WTC11 (cell line): ENCODE measurements around the gene TESK2. TPM values are rescaled to one million over a fixed set of nuclear protein-coding genes. Genes with fewer than 3 reads are reported as not detected.
"Not testable (repeated sequence)": the region's sequence is repeated elsewhere in the genome, so short reads cannot be mapped to it uniquely, and the experiment has no call there.

Source experiments
- ATAC-seq: fragments of 200-7000 bp; cut with Tn5 transposase; 2 replicates; pipeline ENCODE4 v1.10.0; 2021; ENCODE audit warnings: mild to moderate bottlenecking, moderate library complexity
- CTCF ChIA-PET: fragments of 300-600 bp; sonication (Branson Sonifier 250); formaldehyde crosslinking; loops from one replicate; lab custom pipeline; 2021; ENCODE audit warnings: antibody characterized with exemption; lab: Charles Lee
- POLR2A ChIA-PET: fragments of 350-600 bp; sonication (Branson Sonifier 250); formaldehyde crosslinking; loops from one replicate; lab custom pipeline; 2021; ENCODE audit warnings: antibody characterized with exemption; lab: Charles Lee
- DNase-seq: peaks from one replicate; pipeline ENCODE4 v3.0.0; 2021; ENCODE audit warnings: low spot score
- H3K27ac Mint-ChIP-seq: 2 replicates; pipeline ENCODE4 v1.8.0; 2021; ENCODE audit warnings: mixed read lengths
- H3K27me3 Mint-ChIP-seq: 2 replicates; pipeline ENCODE4 v1.8.0; 2021; ENCODE audit warnings: low read depth, mild to moderate bottlenecking, moderate library complexity, mixed read lengths
- H3K36me3 Mint-ChIP-seq: 2 replicates; pipeline ENCODE4 v1.8.0; 2021; ENCODE audit warnings: mixed read lengths
- H3K4me1 Mint-ChIP-seq: 2 replicates; pipeline ENCODE4 v1.8.0; 2022; ENCODE audit warnings: mixed read lengths
- H3K4me3 Mint-ChIP-seq: 2 replicates; pipeline ENCODE4 v1.8.0; 2021; ENCODE audit warnings: mild to moderate bottlenecking, moderate library complexity, mixed read lengths
- H3K9me3 Mint-ChIP-seq: 2 replicates; pipeline ENCODE4 v1.8.0; 2021; ENCODE audit warnings: mixed read lengths
- CREB1 ChIP-seq: sonication (generic); formaldehyde crosslinking; IDR thresholded peaks from 2 replicates; pipeline ENCODE4 v1.8.0; 2023; ENCODE audit warnings: mild to moderate bottlenecking, missing genetic modification reagents
- ESRRA ChIP-seq: sonication (generic); formaldehyde crosslinking; IDR thresholded peaks from 2 replicates; pipeline ENCODE4 v1.8.1; 2022; ENCODE audit warnings: mild to moderate bottlenecking, missing genetic modification reagents, borderline replicate concordance
- ETV6 ChIP-seq: sonication (generic); formaldehyde crosslinking; IDR thresholded peaks from 2 replicates; pipeline ENCODE4 v1.8.1; 2022; ENCODE audit warnings: mild to moderate bottlenecking, missing genetic modification reagents
- FOXK1 ChIP-seq: sonication (generic); formaldehyde crosslinking; IDR thresholded peaks from 2 replicates; pipeline ENCODE4 v1.8.0; 2022; ENCODE audit warnings: mild to moderate bottlenecking, moderate library complexity, missing genetic modification reagents
- FOXP1 ChIP-seq: sonication (generic); formaldehyde crosslinking; IDR thresholded peaks from 2 replicates; pipeline ENCODE4 v1.8.0; 2022; ENCODE audit warnings: missing genetic modification reagents, mild to moderate bottlenecking, moderate library complexity, borderline replicate concordance
- KAT7 ChIP-seq: sonication (generic); formaldehyde crosslinking; IDR thresholded peaks from 2 replicates; pipeline ENCODE4 v1.8.1; 2023; ENCODE audit warnings: missing genetic modification reagents, mild to moderate bottlenecking, borderline replicate concordance
- MXD4 ChIP-seq: fragments of 250-450 bp; sonication (Bioruptor Pico); IDR thresholded peaks from 2 replicates; pipeline ENCODE4 v1.8.0; 2021; ENCODE audit warnings: mild to moderate bottlenecking, moderate library complexity, borderline replicate concordance
- MYBL2 ChIP-seq: sonication (generic); formaldehyde crosslinking; IDR thresholded peaks from 2 replicates; pipeline ENCODE4 v1.8.1; 2023; ENCODE audit warnings: mild to moderate bottlenecking, moderate library complexity, missing genetic modification reagents
- NFATC4 ChIP-seq: fragments of 250-450 bp; sonication (Bioruptor Pico); IDR thresholded peaks from 2 replicates; pipeline ENCODE4 v1.9.0; 2021; ENCODE audit warnings: mild to moderate bottlenecking
- NFYB ChIP-seq: sonication (generic); formaldehyde crosslinking; conservative IDR thresholded peaks from 2 replicates; pipeline ENCODE4 v1.8.0; 2022; ENCODE audit warnings: low read depth, missing genetic modification reagents
- NR2C2 ChIP-seq: sonication (generic); formaldehyde crosslinking; IDR thresholded peaks from 2 replicates; pipeline ENCODE4 v1.8.0; 2022; ENCODE audit warnings: mild to moderate bottlenecking, missing genetic modification reagents
- OVOL2 ChIP-seq: fragments of 250-450 bp; sonication (Bioruptor Pico); IDR thresholded peaks from 2 replicates; pipeline ENCODE4 v1.9.0; 2021; ENCODE audit warnings: mild to moderate bottlenecking, borderline replicate concordance
- PRRX2 ChIP-seq: fragments of 250-450 bp; sonication (Bioruptor Pico); IDR thresholded peaks from 2 replicates; pipeline ENCODE4 v1.8.0; 2021; ENCODE audit warnings: mild to moderate bottlenecking
- TEAD1 ChIP-seq: sonication (generic); formaldehyde crosslinking; IDR thresholded peaks from 2 replicates; pipeline ENCODE4 v1.8.0; 2022; ENCODE audit warnings: mild to moderate bottlenecking, missing genetic modification reagents
- ZBTB21 ChIP-seq: sonication (generic); formaldehyde crosslinking; IDR thresholded peaks from 2 replicates; pipeline ENCODE4 v1.8.1; 2023; ENCODE audit warnings: mild to moderate bottlenecking, missing genetic modification reagents, borderline replicate concordance
- ZNF121 ChIP-seq: sonication (generic); formaldehyde crosslinking; IDR thresholded peaks from 2 replicates; pipeline ENCODE4 v1.8.0; 2023; ENCODE audit warnings: missing genetic modification reagents
- ZNF138 ChIP-seq: sonication (generic); formaldehyde crosslinking; conservative IDR thresholded peaks from 2 replicates; pipeline ENCODE4 v1.8.1; 2022; ENCODE audit warnings: mild to moderate bottlenecking, moderate library complexity, missing genetic modification reagents
- total RNA-seq: library from RNA; stranded (reverse); gene quantifications from 3 replicates; pipeline ENCODE4 v1.2.3, GENCODE V29; 2021
- TF ChIP-seq, protein P1 (sequence below): sonication (generic); formaldehyde crosslinking; IDR thresholded peaks from 2 replicates; pipeline ENCODE4 v1.8.0; 2023; ENCODE audit warnings: mild to moderate bottlenecking, missing genetic modification reagents
- TF ChIP-seq, protein P2 (sequence below): fragments of 250-450 bp; sonication (Bioruptor Pico); IDR thresholded peaks from 2 replicates; pipeline ENCODE4 v2.1.2; 2022; ENCODE audit warnings: mild to moderate bottlenecking, moderate library complexity
- TF ChIP-seq, protein P3 (sequence below): sonication (generic); formaldehyde crosslinking; IDR thresholded peaks from 2 replicates; pipeline ENCODE4 v1.8.0; 2022; ENCODE audit warnings: mild to moderate bottlenecking, missing genetic modification reagents
- TF ChIP-seq, protein P4 (sequence below): sonication (generic); formaldehyde crosslinking; IDR thresholded peaks from 2 replicates; pipeline ENCODE4 v1.8.1; 2022; ENCODE audit warnings: missing genetic modification reagents, borderline replicate concordance
- TF ChIP-seq, protein P5 (sequence below): fragments of 250-450 bp; sonication (Bioruptor Pico); IDR thresholded peaks from 2 replicates; pipeline ENCODE4 v1.8.0; 2021; ENCODE audit warnings: mild to moderate bottlenecking
- TF ChIP-seq, protein P6 (sequence below): sonication (generic); formaldehyde crosslinking; conservative IDR thresholded peaks from 2 replicates; pipeline ENCODE4 v1.8.1; 2023; ENCODE audit warnings: mild to moderate bottlenecking, low read depth, missing genetic modification reagents, moderate library complexity

The TESK2 gene
- total RNA-seq, 1 experiment from 2014 or later: 13.3 TPM

DNA sequence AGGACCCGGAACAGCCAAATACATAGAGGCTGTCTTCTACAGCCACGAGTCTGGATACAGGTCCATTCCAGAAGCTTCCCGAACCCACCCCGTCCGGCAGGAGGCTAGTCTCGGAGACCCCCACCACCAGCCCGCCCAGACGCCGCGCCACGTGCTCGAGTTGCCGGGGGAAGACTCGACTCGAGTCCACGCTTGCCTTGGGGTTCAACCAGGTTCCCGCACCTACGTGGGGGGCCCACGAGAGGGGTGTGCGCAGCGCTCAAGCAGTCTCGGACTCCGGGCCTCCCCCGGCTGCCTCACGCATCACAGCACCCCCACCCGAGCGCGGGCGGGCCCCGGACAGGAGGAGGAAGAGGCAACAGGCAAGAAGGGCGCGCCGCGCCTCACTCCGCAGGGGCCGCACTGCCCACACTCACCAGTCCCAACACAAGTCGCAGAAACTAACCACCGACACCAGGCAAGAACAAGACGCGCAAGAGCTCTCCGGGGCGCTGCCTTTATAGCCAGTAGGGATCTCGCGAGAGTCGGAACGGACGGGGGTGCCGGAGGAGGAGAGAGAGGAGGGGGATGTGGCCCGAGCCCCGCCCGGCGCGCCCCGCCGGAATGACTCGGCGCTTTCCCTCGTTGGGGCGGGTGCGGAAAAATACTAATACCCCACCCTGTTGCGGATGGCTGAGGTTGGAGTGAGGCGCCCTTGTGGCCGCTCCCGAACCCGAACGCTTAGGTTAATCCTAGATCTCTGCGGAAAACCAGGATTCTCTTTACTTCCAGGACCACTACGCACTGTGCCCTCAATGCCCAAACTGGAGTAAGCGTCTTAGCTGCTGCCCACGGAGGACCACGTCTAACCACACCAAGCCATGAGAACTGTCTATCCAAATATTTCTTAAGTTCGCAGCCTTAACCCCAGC is 30.7 kb upstream of the TESK2 start, which contains the start of gene PRDX1 (continued):
- TF ChIP-seq MYBL2 (CRISPR knock-in tag) (peak; percentile 92), ZNF121 (CRISPR knock-in tag) (no peak; the same call in 1 of the 2 replicates), NFYB (CRISPR knock-in tag) (peak; percentile 43; the same call in 1 of the 2 replicates), ZBTB21 (CRISPR knock-in tag) (no peak; the same call in 1 of the 2 replicates), PRRX2 (CRISPR knock-in tag) (0 out of 2 replicates have a peak, but pooled peaks have one; percentile 57), CREB1 (peak; percentile 81), NFATC4 (0 out of 2 replicates have a peak, but pooled peaks have one; percentile 35), NR2C2 (CRISPR knock-in tag) (0 out of 2 replicates have a peak, but pooled peaks have one; percentile 20), FOXK1 (CRISPR knock-in tag) (peak; percentile 93), ESRRA (no peak; the same call in 1 of the 2 replicates), OVOL2 (CRISPR knock-in tag) (no peak; the same call in 1 of the 2 replicates), MXD4 (CRISPR knock-in tag) (no peak), TEAD1 (CRISPR knock-in tag) (peak; percentile 92), FOXP1 (peak; percentile 96), ETV6 (CRISPR knock-in tag) (peak; percentile 98), ZNF138 (CRISPR knock-in tag) (no peak), KAT7 (CRISPR knock-in tag) (peak; percentile 67; the same call in 1 of the 2 replicates)
- TF ChIP-seq, protein P1, sequence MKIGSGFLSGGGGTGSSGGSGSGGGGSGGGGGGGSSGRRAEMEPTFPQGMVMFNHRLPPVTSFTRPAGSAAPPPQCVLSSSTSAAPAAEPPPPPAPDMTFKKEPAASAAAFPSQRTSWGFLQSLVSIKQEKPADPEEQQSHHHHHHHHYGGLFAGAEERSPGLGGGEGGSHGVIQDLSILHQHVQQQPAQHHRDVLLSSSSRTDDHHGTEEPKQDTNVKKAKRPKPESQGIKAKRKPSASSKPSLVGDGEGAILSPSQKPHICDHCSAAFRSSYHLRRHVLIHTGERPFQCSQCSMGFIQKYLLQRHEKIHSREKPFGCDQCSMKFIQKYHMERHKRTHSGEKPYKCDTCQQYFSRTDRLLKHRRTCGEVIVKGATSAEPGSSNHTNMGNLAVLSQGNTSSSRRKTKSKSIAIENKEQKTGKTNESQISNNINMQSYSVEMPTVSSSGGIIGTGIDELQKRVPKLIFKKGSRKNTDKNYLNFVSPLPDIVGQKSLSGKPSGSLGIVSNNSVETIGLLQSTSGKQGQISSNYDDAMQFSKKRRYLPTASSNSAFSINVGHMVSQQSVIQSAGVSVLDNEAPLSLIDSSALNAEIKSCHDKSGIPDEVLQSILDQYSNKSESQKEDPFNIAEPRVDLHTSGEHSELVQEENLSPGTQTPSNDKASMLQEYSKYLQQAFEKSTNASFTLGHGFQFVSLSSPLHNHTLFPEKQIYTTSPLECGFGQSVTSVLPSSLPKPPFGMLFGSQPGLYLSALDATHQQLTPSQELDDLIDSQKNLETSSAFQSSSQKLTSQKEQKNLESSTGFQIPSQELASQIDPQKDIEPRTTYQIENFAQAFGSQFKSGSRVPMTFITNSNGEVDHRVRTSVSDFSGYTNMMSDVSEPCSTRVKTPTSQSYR: peak; percentile 93
- TF ChIP-seq, protein P2, sequence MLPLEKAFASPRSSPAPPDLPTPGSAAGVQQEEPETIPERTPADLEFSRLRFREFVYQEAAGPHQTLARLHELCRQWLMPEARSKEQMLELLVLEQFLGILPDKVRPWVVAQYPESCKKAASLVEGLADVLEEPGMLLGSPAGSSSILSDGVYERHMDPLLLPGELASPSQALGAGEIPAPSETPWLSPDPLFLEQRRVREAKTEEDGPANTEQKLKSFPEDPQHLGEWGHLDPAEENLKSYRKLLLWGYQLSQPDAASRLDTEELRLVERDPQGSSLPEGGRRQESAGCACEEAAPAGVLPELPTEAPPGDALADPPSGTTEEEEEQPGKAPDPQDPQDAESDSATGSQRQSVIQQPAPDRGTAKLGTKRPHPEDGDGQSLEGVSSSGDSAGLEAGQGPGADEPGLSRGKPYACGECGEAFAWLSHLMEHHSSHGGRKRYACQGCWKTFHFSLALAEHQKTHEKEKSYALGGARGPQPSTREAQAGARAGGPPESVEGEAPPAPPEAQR (CRISPR knock-in tag): no peak
- TF ChIP-seq, protein P3, sequence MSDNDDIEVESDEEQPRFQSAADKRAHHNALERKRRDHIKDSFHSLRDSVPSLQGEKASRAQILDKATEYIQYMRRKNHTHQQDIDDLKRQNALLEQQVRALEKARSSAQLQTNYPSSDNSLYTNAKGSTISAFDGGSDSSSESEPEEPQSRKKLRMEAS (CRISPR knock-in tag): peak; percentile 81
- TF ChIP-seq, protein P4, sequence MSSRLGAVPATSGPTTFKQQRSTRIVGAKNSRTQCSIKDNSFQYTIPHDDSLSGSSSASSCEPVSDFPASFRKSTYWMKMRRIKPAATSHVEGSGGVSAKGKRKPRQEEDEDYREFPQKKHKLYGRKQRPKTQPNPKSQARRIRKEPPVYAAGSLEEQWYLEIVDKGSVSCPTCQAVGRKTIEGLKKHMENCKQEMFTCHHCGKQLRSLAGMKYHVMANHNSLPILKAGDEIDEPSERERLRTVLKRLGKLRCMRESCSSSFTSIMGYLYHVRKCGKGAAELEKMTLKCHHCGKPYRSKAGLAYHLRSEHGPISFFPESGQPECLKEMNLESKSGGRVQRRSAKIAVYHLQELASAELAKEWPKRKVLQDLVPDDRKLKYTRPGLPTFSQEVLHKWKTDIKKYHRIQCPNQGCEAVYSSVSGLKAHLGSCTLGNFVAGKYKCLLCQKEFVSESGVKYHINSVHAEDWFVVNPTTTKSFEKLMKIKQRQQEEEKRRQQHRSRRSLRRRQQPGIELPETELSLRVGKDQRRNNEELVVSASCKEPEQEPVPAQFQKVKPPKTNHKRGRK (CRISPR knock-in tag): no peak
- TF ChIP-seq, protein P5, sequence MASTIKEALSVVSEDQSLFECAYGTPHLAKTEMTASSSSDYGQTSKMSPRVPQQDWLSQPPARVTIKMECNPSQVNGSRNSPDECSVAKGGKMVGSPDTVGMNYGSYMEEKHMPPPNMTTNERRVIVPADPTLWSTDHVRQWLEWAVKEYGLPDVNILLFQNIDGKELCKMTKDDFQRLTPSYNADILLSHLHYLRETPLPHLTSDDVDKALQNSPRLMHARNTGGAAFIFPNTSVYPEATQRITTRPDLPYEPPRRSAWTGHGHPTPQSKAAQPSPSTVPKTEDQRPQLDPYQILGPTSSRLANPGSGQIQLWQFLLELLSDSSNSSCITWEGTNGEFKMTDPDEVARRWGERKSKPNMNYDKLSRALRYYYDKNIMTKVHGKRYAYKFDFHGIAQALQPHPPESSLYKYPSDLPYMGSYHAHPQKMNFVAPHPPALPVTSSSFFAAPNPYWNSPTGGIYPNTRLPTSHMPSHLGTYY (CRISPR knock-in tag): no peak
- TF ChIP-seq, protein P6, sequence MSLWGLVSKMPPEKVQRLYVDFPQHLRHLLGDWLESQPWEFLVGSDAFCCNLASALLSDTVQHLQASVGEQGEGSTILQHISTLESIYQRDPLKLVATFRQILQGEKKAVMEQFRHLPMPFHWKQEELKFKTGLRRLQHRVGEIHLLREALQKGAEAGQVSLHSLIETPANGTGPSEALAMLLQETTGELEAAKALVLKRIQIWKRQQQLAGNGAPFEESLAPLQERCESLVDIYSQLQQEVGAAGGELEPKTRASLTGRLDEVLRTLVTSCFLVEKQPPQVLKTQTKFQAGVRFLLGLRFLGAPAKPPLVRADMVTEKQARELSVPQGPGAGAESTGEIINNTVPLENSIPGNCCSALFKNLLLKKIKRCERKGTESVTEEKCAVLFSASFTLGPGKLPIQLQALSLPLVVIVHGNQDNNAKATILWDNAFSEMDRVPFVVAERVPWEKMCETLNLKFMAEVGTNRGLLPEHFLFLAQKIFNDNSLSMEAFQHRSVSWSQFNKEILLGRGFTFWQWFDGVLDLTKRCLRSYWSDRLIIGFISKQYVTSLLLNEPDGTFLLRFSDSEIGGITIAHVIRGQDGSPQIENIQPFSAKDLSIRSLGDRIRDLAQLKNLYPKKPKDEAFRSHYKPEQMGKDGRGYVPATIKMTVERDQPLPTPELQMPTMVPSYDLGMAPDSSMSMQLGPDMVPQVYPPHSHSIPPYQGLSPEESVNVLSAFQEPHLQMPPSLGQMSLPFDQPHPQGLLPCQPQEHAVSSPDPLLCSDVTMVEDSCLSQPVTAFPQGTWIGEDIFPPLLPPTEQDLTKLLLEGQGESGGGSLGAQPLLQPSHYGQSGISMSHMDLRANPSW: no peak

DNA sequence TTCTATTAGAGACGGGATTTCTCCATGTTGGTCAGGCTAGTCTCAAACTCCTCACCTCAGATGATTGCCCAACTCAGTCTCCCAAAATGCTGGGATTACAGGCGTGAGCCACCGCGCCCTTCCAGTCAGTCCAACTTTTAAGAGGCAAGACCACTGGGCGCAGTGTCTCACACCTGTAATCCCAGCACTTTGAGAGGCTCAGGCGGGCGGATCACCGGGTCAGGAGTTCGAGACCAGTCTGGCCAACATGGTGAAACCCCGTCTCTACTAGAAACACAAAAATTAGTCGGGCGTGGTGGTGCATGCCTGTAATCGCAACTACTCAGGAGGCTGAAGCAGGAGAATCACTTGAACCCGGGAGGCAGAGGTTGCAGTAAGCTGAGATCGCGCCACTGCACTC is 28.8 kb upstream of the TESK2 start:
- Mint-ChIP-seq H3K4me1 (peaks cover 34% of the 10 kb centered on the region), H3K4me3 (peak overlapping the region; percentile 95), H3K27ac (peak overlapping the region; percentile 60; the same call in 1 of the 2 replicates), H3K36me3 (peaks cover 46% of the 10 kb centered on the region)
- ATAC-seq, CTCF ChIA-PET, DNase-seq, H3K27me3 Mint-ChIP-seq, H3K9me3 Mint-ChIP-seq: not testable (repeated sequence)
- POLR2A ChIA-PET: interaction anchor here (2.4 to 2.7 kb wide), 2 partner anchors 20 to 32 kb away, joined by 16 read pairs; partner anchors contain the start of genes AKR1A1, CCDC163 and MMACHC
